Endothelial cell of umbilical vein (primary cell): Measurements from ENCODE around the gene EFNA2. TPM values are rescaled to one million over a fixed set of nuclear protein-coding genes. Genes with fewer than 3 reads are reported as not detected.

Experiments
- BruUV-seq: library from RNA; stranded (reverse); fragments of 400-500 nt; replicated peaks from 2 replicates; lab custom pipeline; 2021; lab: Mats Ljungman, UMichigan
- CTCF ChIA-PET: fragments of 300-600, 350-600 bp; sonication (Branson Sonifier 250); formaldehyde crosslinking; loops from one replicate; lab custom pipeline; 2021; ENCODE audit warnings: antibody characterized with exemption, inconsistent platforms; lab: Charles Lee
- POLR2A ChIA-PET: fragments of 300-600, 350-600 bp; sonication (Branson Sonifier 250); formaldehyde crosslinking; loops from one replicate; lab custom pipeline; 2021; ENCODE audit warnings: antibody characterized with exemption, inconsistent platforms; lab: Charles Lee
- DNase-seq: peaks from one replicate; pipeline ENCODE4 v3.0.0-alpha.2; 2011; ENCODE audit warnings: low read depth, low spot score
- FAIRE-seq: peaks from 2 replicates; lab custom pipeline; 2011; peaks lifted over from hg19 to GRCh38; lab: Jason Lieb, UNC
- H2AFZ ChIP-seq: 2 replicates; pipeline ENCODE4 v1.6.0; 2012; ENCODE audit warnings: low read depth, low read length, control low read depth, inconsistent platforms
- H3K27ac ChIP-seq: 2 replicates; pipeline ENCODE4 v1.5.1; 2011; ENCODE audit warnings: low read depth, mild to moderate bottlenecking, control low read depth, low read length, moderate library complexity; ENCODE audit not compliant: insufficient read depth
- H3K27me3 ChIP-seq, 2 experiments: 2 replicates each; pipeline versions ENCODE4 v1.6.0 to v1.6.1; 2011; ENCODE audit warnings: low read length in 2 of 2, mixed read lengths in 1 of 2; ENCODE audit not compliant: control insufficient read depth in 2 of 2, insufficient read depth in 2 of 2
- H3K36me3 ChIP-seq, 2 experiments: 2 replicates in 1 of 2; 3 replicates in 1 of 2; pipeline ENCODE4 v1.5.1; 2011; ENCODE audit warnings: low read length in 2 of 2, mild to moderate bottlenecking in 1 of 2, moderate library complexity in 1 of 2; ENCODE audit not compliant: control insufficient read depth in 2 of 2, insufficient read depth in 2 of 2; ENCODE audit errors: extremely low read depth in 1 of 2
- H3K4me1 ChIP-seq: 3 replicates; pipeline ENCODE4 v1.5.1; 2011; ENCODE audit warnings: mild to moderate bottlenecking, low read length; ENCODE audit not compliant: control insufficient read depth, insufficient read depth; ENCODE audit errors: extremely low read depth
- H3K4me2 ChIP-seq: 2 replicates; pipeline ENCODE4 v1.6.1; 2011; ENCODE audit warnings: low read length, control low read depth, mixed read lengths; ENCODE audit not compliant: insufficient read depth
- H3K4me3 ChIP-seq, 3 experiments: fragments of 200-600 bp in 1 of 3; sonication (generic), shearing (Covaris generic) in 1 of 3; replicated peaks in 1 of 3; 2 replicates each; pipeline ENCODE4 v1.5.1; 2011 to 2016; ENCODE audit warnings: control low read depth in 3 of 3, low read length in 3 of 3, mild to moderate bottlenecking in 2 of 3, inconsistent platforms in 1 of 3, low read depth in 1 of 3, moderate library complexity in 1 of 3; ENCODE audit not compliant: insufficient read depth in 1 of 3
- H3K79me2 ChIP-seq: 2 replicates; pipeline ENCODE4 v1.6.0; 2012; ENCODE audit warnings: low read length, inconsistent platforms; ENCODE audit not compliant: control insufficient read depth, insufficient read depth
- H3K9ac ChIP-seq: replicated peaks from 2 replicates; pipeline ENCODE3; 2011; ENCODE audit warnings: low read length, control low read depth; ENCODE audit not compliant: insufficient read depth; ENCODE audit errors: extremely low read depth
- H3K9me1 ChIP-seq: replicated peaks from 3 replicates; pipeline ENCODE4 v1.6.0; 2011; ENCODE audit warnings: mild to moderate bottlenecking, low read length; ENCODE audit not compliant: control insufficient read depth, insufficient read depth; ENCODE audit errors: extremely low read depth
- H3K9me3 ChIP-seq: replicated peaks from 2 replicates; pipeline ENCODE4 v1.5.1; 2012; ENCODE audit warnings: low read length, inconsistent platforms; ENCODE audit not compliant: control insufficient read depth, insufficient read depth
- H4K20me1 ChIP-seq: replicated peaks from 2 replicates; pipeline ENCODE3; 2011; ENCODE audit warnings: mild to moderate bottlenecking, low read length; ENCODE audit not compliant: control insufficient read depth, insufficient read depth; ENCODE audit errors: extremely low read depth
- EZH2 ChIP-seq: IDR thresholded peaks from 2 replicates; pipeline ENCODE4 v1.6.1; 2012; ENCODE audit warnings: borderline replicate concordance, low read depth, mild to moderate bottlenecking, moderate library complexity, low read length, inconsistent platforms; ENCODE audit not compliant: severe bottlenecking
- FOS ChIP-seq: IDR thresholded peaks from 2 replicates; pipeline ENCODE4 v1.6.1; 2011; ENCODE audit warnings: mild to moderate bottlenecking, low read length, moderate library complexity, borderline replicate concordance; ENCODE audit not compliant: insufficient read depth
- GATA2 ChIP-seq: IDR thresholded peaks from 2 replicates; pipeline ENCODE4 v1.7.0; 2011; ENCODE audit warnings: low read depth, mild to moderate bottlenecking, moderate library complexity, mixed read lengths, low read length; ENCODE audit not compliant: insufficient read length, insufficient read depth
- JUN ChIP-seq: IDR thresholded peaks from 2 replicates; pipeline ENCODE4 v1.6.1; 2011; ENCODE audit warnings: borderline replicate concordance, low read depth; ENCODE audit not compliant: insufficient read length, insufficient read depth
- MYC ChIP-seq: IDR thresholded peaks from one replicate; pipeline ENCODE4 v1.6.1; 2011; ENCODE audit warnings: mild to moderate bottlenecking, low read depth, low read length
- POLR2A ChIP-seq: IDR thresholded peaks from 2 replicates; pipeline ENCODE4 v1.6.1; 2012; ENCODE audit warnings: low read depth, mild to moderate bottlenecking, control low read depth, low read length
- POLR2AphosphoS5 ChIP-seq: IDR thresholded peaks from 2 replicates; pipeline ENCODE4 v1.6.1; 2012; ENCODE audit warnings: low read depth, mild to moderate bottlenecking, control low read depth, low read length, moderate library complexity; ENCODE audit not compliant: insufficient read depth
- dilution Hi-C: fragments of 300-500 bp; cut with MboI; formaldehyde crosslinking; loops from one replicate; pipeline ENCODE4 v1.15.0; 2019; ENCODE audit warnings: low sequenced_read_pairs; ENCODE audit not compliant: extremely low pct_ligation_motif_present
- intact Hi-C: fragments of 100-400 bp; cut with micrococcal nuclease; formaldehyde crosslinking; loops from one replicate; pipeline ENCODE4 v1.10.0; 2022
- polyA plus RNA-seq, 4 experiments: library from polyadenylated mRNA; depleted of rRNA in 3 of 4; stranded (reverse) in 3 of 4; unstranded in 1 of 4; fragments of >200 nt; gene quantifications; 2 replicates each; pipeline versions ENCODE4 v1.2.1 to v1.2.3, GENCODE V29; 2011 to 2012; ENCODE audit warnings: missing spikeins in 1 of 4
- total RNA-seq: library from RNA; stranded (reverse); gene quantifications from 2 replicates; pipeline ENCODE4 v1.2.3, GENCODE V29; 2021
- TF ChIP-seq, protein P1 (sequence below): IDR thresholded peaks from 2 replicates; pipeline ENCODE4 v1.6.1; 2011; ENCODE audit not compliant: insufficient read depth, insufficient read length
- TF ChIP-seq, protein P2 (sequence below), 2 donors: IDR thresholded peaks; 1 replicate in 1 of 2; 2 replicates in 1 of 2; pipeline ENCODE4 v1.5.1; 2011; ENCODE audit warnings: low read length in 2 of 2, mild to moderate bottlenecking in 2 of 2, moderate library complexity in 2 of 2, control low read depth in 1 of 2, inconsistent platforms in 1 of 2, low read depth in 1 of 2; ENCODE audit not compliant: insufficient read depth in 1 of 2; ENCODE audit errors: extremely low read depth in 1 of 2

EFNA2 gene
- total and polyA plus RNA-seq, 2 donors (not counting 3 experiments of a cell fraction or from before 2014, with no cell fraction given), result 0.52 to 1.1 TPM

DNA sequence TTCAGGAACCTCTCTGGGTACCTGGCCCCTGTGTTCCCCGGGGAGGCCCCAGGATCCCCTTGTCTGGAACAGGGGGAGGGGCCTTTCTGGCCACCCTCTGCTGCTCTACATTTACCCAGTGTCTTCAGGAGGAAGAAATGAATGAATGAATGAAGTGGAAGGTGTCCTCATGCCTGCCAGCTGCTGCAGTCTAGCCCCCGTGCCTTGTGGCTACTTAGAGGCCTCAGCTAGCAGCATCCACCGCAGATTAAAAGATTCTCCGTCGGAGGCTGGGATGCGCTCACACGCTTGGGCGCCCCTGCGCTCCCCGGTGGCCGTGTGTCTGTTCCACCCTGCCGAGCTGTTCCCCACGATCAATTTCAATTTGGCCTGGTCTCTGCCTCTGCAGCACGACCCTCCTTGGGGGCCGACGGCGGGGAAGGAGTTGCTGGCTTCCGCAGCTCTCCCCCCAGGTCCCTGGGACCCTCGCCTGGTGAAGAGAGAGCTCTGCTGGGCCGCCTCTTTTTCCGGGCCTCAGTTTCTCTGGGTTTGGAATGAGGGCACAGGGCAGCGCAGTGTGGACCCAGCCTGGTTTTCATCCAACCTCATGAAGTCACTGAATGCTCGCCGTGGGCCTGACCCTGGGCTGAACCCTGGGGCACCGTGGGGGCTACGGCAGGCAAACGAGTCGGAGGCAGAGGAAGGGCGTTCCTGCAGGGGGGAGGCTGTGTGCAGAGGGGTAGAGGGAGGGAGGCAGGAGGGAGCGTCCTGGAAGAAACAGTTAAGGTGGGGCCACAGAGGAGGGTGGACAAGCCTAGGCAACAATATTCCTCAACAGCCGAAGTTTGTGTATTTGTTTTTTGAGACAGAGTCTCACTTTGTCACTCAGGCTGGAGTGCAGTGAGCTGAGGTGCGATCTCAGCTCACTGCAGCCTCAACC lies 28.3 kb downstream of the EFNA2 start:
- dilution Hi-C loops (no loop called here), intact Hi-C loops (loop anchor here (5.0 kb wide), 1 partner anchor 38 kb away; a partner anchor contains a TSS)
- CTCF ChIA-PET, result interaction anchor here (1.0 to 2.2 kb wide), 5 partner anchors 10 to 70 kb away, joined by 3 to 31 read pairs (median 5); no protein-coding TSS in a partner anchor
- peak overlapping the region; percentile 50 for H3K27ac ChIP-seq
- H3K9ac ChIP-seq, result peak overlapping the region; percentile 14
- TF ChIP-seq MYC, result no peak
- TF ChIP-seq, protein P1, sequence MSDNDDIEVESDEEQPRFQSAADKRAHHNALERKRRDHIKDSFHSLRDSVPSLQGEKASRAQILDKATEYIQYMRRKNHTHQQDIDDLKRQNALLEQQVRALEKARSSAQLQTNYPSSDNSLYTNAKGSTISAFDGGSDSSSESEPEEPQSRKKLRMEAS, result no peak
- no peak for TF ChIP-seq EZH2
- no peak for TF ChIP-seq POLR2A
- TF ChIP-seq JUN, result no peak
- no peak for TF ChIP-seq POLR2AphosphoS5
- TF ChIP-seq GATA2, result no peak
- TF ChIP-seq, protein P2, sequence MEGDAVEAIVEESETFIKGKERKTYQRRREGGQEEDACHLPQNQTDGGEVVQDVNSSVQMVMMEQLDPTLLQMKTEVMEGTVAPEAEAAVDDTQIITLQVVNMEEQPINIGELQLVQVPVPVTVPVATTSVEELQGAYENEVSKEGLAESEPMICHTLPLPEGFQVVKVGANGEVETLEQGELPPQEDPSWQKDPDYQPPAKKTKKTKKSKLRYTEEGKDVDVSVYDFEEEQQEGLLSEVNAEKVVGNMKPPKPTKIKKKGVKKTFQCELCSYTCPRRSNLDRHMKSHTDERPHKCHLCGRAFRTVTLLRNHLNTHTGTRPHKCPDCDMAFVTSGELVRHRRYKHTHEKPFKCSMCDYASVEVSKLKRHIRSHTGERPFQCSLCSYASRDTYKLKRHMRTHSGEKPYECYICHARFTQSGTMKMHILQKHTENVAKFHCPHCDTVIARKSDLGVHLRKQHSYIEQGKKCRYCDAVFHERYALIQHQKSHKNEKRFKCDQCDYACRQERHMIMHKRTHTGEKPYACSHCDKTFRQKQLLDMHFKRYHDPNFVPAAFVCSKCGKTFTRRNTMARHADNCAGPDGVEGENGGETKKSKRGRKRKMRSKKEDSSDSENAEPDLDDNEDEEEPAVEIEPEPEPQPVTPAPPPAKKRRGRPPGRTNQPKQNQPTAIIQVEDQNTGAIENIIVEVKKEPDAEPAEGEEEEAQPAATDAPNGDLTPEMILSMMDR (IDR thresholded peaks at IDR 0.05; ENCODE audit: extremely low read depth in 1 of 2, insufficient read depth in 1 of 2, low read depth in 1 of 2, low read length in 2 of 2), result no peak
- no peak for TF ChIP-seq FOS
- H3K36me3 ChIP-seq, result no peaks in the 10 kb centered on the region
- no peaks in the 10 kb centered on the region for H3K79me2 ChIP-seq
- H3K9me3 ChIP-seq, result no peaks in the 10 kb centered on the region
- no peaks in the 10 kb centered on the region for H4K20me1 ChIP-seq
- DNase-seq (no peak), FAIRE-seq (no peak)
- H3K4me3 ChIP-seq, result no peak overlapping the region
- H3K9me1 ChIP-seq, result no peaks in the 10 kb centered on the region
- peaks cover 17 to 18% of the 10 kb centered on the region in 2 experiments for H3K27me3 ChIP-seq
- H2AFZ ChIP-seq, result peak overlapping the region; percentile 32
- POLR2A ChIA-PET, result no interaction called here
- peaks cover 13% of the 10 kb centered on the region for H3K4me1 ChIP-seq
- H3K4me2 ChIP-seq, result peak overlapping the region; percentile 48
- no TSS peak for BruUV-seq
